Adrenal gland (tissue), 5 donors: ENCODE measurements around the gene RIPPLY1.

Experiments
- POLR2A ChIP-seq, 2 donors: fragments of 450-650 bp; IDR thresholded peaks; one replicate each; pipeline ENCODE4 v1.6.1; 2017; ENCODE audit warnings: antibody characterized with exemption in 2 of 2, mild to moderate bottlenecking in 2 of 2, moderate library complexity in 1 of 2
- TF ChIP-seq, protein P1 (sequence below), 6 experiments: fragments of 450-650 bp in 4 of 6; fragments of 200-600 bp in 2 of 6; sonication (generic) in 1 of 6; IDR thresholded peaks; 1 replicate in 5 of 6; 2 replicates in 1 of 6; pipeline versions ENCODE4 v1.5.1 to v1.8.0; 2016 to 2021; ENCODE audit warnings: antibody characterized with exemption in 6 of 6, mild to moderate bottlenecking in 2 of 6, moderate library complexity in 1 of 6
- donor health status: DM: no; HTN: no; CAD: no.

DNA sequence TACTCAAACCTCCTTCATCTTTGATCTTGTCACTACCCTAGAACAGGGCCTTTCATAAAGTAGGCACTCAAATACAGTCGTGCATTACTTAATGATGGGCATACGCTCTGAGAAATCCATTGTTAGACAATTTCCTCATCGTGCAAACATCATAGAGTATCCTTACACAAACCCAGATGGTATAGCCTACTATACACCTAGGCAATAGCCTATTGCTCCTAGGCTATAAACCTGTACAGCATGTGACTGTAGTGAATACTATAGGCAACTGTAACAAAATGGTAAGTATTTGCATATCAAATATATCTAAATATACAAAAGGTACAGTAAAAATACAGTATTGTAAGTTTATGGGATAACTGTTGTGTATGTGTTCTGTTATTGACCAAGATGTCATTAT is 48.9 kb upstream of the RIPPLY1 start:
- TF ChIP-seq, protein P1, sequence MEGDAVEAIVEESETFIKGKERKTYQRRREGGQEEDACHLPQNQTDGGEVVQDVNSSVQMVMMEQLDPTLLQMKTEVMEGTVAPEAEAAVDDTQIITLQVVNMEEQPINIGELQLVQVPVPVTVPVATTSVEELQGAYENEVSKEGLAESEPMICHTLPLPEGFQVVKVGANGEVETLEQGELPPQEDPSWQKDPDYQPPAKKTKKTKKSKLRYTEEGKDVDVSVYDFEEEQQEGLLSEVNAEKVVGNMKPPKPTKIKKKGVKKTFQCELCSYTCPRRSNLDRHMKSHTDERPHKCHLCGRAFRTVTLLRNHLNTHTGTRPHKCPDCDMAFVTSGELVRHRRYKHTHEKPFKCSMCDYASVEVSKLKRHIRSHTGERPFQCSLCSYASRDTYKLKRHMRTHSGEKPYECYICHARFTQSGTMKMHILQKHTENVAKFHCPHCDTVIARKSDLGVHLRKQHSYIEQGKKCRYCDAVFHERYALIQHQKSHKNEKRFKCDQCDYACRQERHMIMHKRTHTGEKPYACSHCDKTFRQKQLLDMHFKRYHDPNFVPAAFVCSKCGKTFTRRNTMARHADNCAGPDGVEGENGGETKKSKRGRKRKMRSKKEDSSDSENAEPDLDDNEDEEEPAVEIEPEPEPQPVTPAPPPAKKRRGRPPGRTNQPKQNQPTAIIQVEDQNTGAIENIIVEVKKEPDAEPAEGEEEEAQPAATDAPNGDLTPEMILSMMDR (IDR thresholded peaks at IDR 0.05): no peak
- no peak for TF ChIP-seq POLR2A (IDR thresholded peaks at IDR 0.05)
